SHP77 treated with DMSO at 0.1 percent for 48 hours (cell line): ENCODE data around the gene FTO.
"Not testable (repeated sequence)": the region's sequence is repeated elsewhere in the genome, so short reads cannot be mapped to it uniquely, and the experiment has no call there.

Experiments used
- DNase-seq: peaks from one replicate; lab custom pipeline; 2025; lab: John Stamatoyannopoulos, UW

The FTO gene

GRCh38 chr16:53827741-53828140 lies 123.8 kb downstream of the FTO start:
- DNase-seq, result no peak

GRCh38 chr16:53829186-53829747 lies 125.3 kb downstream of the FTO start:
- no peak for DNase-seq

GRCh38 chr16:53832896-53833544 lies 129.1 kb downstream of the FTO start:
- DNase-seq, result no peak

- no peak for DNase-seq
Observed at GRCh38 chr16:53836142-53836541, 132.2 kb downstream of the FTO start.

GRCh38 chr16:53836680-53837079 lies 132.7 kb downstream of the FTO start:
- no peak for DNase-seq

- DNase-seq, result no peak
Observed at GRCh38 chr16:53837426-53837825, 133.5 kb downstream of the FTO start.

GRCh38 chr16:53839150-53839549 lies 135.2 kb downstream of the FTO start:
- DNase-seq, result no peak

- DNase-seq, result no peak
Observed at GRCh38 chr16:53840456-53840855, 136.5 kb downstream of the FTO start.

GRCh38 chr16:53841884-53842283 lies 137.9 kb downstream of the FTO start:
- DNase-seq, result no peak

GRCh38 chr16:53843084-53843483 lies 139.1 kb downstream of the FTO start:
- DNase-seq, result no peak

- DNase-seq, result no peak
Observed at GRCh38 chr16:53844804-53845203, 140.8 kb downstream of the FTO start.

GRCh38 chr16:53846549-53846948 lies 142.6 kb downstream of the FTO start:
- DNase-seq, result not testable (repeated sequence)

GRCh38 chr16:53846971-53847370 lies 143.0 kb downstream of the FTO start:
- DNase-seq, result no peak

GRCh38 chr16:53848277-53848942 lies 144.5 kb downstream of the FTO start:
- no peak for DNase-seq

- DNase-seq, result no peak
Observed at GRCh38 chr16:53848950-53849349, 145.0 kb downstream of the FTO start.

- no peak for DNase-seq
Observed at GRCh38 chr16:53849585-53849984, 145.6 kb downstream of the FTO start.

GRCh38 chr16:53849994-53850393 lies 146.0 kb downstream of the FTO start:
- no peak for DNase-seq

GRCh38 chr16:53852678-53853077 lies 148.7 kb downstream of the FTO start:
- DNase-seq, result no peak

GRCh38 chr16:53855056-53855455 lies 151.1 kb downstream of the FTO start:
- DNase-seq, result no peak

GRCh38 chr16:53855511-53855910 lies 151.6 kb downstream of the FTO start:
- DNase-seq, result no peak

- no peak for DNase-seq
Observed at GRCh38 chr16:53859995-53860540, 156.1 kb downstream of the FTO start.

GRCh38 chr16:53863861-53864260 lies 159.9 kb downstream of the FTO start:
- no peak for DNase-seq

GRCh38 chr16:53864819-53865493 lies 161.0 kb downstream of the FTO start:
- DNase-seq, result no peak
